Neural progenitor cell (in vitro differentiated cells): Measurements from ENCODE around the gene MED12L.

ENCODE experiments used
- CTCF ChIP-seq: fragments of 200-600 bp; sonication (generic); IDR thresholded peaks from 2 replicates; pipeline ENCODE4 v1.5.1; 2017; ENCODE audit warnings: antibody characterized with exemption, mild to moderate bottlenecking
- EZH2 ChIP-seq: fragments of 200-600 bp; sonication (generic); IDR thresholded peaks from 2 replicates; pipeline ENCODE4 v1.6.1; 2017; ENCODE audit warnings: antibody characterized with exemption, mild to moderate bottlenecking, moderate library complexity
- EZH2phosphoT487 ChIP-seq: fragments of 200-600 bp; sonication (generic); IDR thresholded peaks from 2 replicates; pipeline ENCODE4 v1.6.1; 2017; ENCODE audit warnings: antibody characterized with exemption

- TF ChIP-seq CTCF, result no peak
- no peak for TF ChIP-seq EZH2
- TF ChIP-seq EZH2phosphoT487, result no peak
These were observed 233.5 kb downstream of the MED12L start for GRCh38 chr3:151318991-151319390.
